SH-SY5Y (cell line): ENCODE results near the gene NEGR1.

Experiments
- GATA2 ChIP-seq: IDR thresholded peaks from 2 replicates; pipeline ENCODE4 v1.6.1; 2011; ENCODE audit warnings: mild to moderate bottlenecking, low read depth, low read length
- GATA3 ChIP-seq: IDR thresholded peaks from 2 replicates; pipeline ENCODE4 v1.6.1; 2011; ENCODE audit warnings: low read depth, mild to moderate bottlenecking, low read length, moderate library complexity

- TF ChIP-seq GATA2 (no peak), GATA3 (no peak)
Measured at GRCh38 chr1:71640998-71641397, 641.3 kb downstream of the NEGR1 start.
